Measurements from ENCODE around the gene MACC1.
"Not testable (repeated sequence)": the region's sequence is repeated elsewhere in the genome, so short reads cannot be mapped to it uniquely, and the experiment has no call there.

The MACC1 gene

GRCh38 chr7:20203316-20203715 lies 13.9 kb downstream of the MACC1 start:
- DNase-seq = no peak

- no peak for DNase-seq
Observed at GRCh38 chr7:20201380-20201779, 15.8 kb downstream of the MACC1 start.

- DNase-seq = no peak
Observed at GRCh38 chr7:20200971-20201370, 16.2 kb downstream of the MACC1 start.

GRCh38 chr7:20200361-20200760 lies 16.8 kb downstream of the MACC1 start:
- no peak for DNase-seq

GRCh38 chr7:20199015-20199737 lies 18.0 kb downstream of the MACC1 start:
- DNase-seq = peak; percentile 59

- DNase-seq = no peak
Observed at GRCh38 chr7:20198260-20198659, 18.9 kb downstream of the MACC1 start.

GRCh38 chr7:20197837-20198236 lies 19.3 kb downstream of the MACC1 start:
- no peak for DNase-seq

GRCh38 chr7:20197125-20197748 lies 19.9 kb downstream of the MACC1 start:
- no peak for DNase-seq

- DNase-seq = no peak
Observed at GRCh38 chr7:20194343-20194995, 22.7 kb downstream of the MACC1 start.

- DNase-seq = no peak
Observed at GRCh38 chr7:20193873-20194272, 23.3 kb downstream of the MACC1 start.

- DNase-seq = no peak
Observed at GRCh38 chr7:20193242-20193777, 23.9 kb downstream of the MACC1 start.

GRCh38 chr7:20191391-20191869 lies 25.8 kb downstream of the MACC1 start:
- no peak for DNase-seq

- no peak for DNase-seq
Observed at GRCh38 chr7:20190560-20191390, 26.4 kb downstream of the MACC1 start.

- no peak for DNase-seq
Observed at GRCh38 chr7:20189852-20190251, 27.3 kb downstream of the MACC1 start.

GRCh38 chr7:20188567-20188966 lies 28.6 kb downstream of the MACC1 start:
- DNase-seq = no peak

GRCh38 chr7:20187850-20188249 lies 29.3 kb downstream of the MACC1 start:
- DNase-seq = not testable (repeated sequence)

GRCh38 chr7:20185988-20186387 lies 31.2 kb downstream of the MACC1 start:
- no peak for DNase-seq

- no peak for DNase-seq
Observed at GRCh38 chr7:20183086-20183485, 34.1 kb downstream of the MACC1 start.

- no peak for DNase-seq
Observed at GRCh38 chr7:20176578-20177242, 40.5 kb downstream of the MACC1 start.

- no peak for DNase-seq
Observed at GRCh38 chr7:20173828-20174227, 43.4 kb downstream of the MACC1 start.

GRCh38 chr7:20172736-20173334 lies 44.3 kb downstream of the MACC1 start:
- DNase-seq = peak; percentile 36

- DNase-seq = no peak
Observed at GRCh38 chr7:20170633-20171032, 46.6 kb downstream of the MACC1 start.
